Measurements from ENCODE around the gene JMJD4. TPM values are rescaled to one million over a fixed set of nuclear protein-coding genes. Genes with fewer than 3 reads are reported as not detected.
A peak's percentile ranks its signal among the peaks of the same experiment; 100 is the strongest.

The JMJD4 gene
- total and polyA plus RNA-seq, 9 of the 15 experiments (the other 6 are each of a cell fraction or from before 2014, with no cell fraction given), result 1.4 to 42.6 (median 29.2) TPM

- ATAC-seq (no peak), DNase-seq (ENCODE audit: extremely low read depth in 1 of 4, low spot score in 3 of 4) (no peak), FAIRE-seq (no peak)
- H3K27ac ChIP-seq (ENCODE audit: extremely low read depth, low read depth, low read length), result no peak overlapping the region
- H3K9me3 ChIP-seq (replicated peaks; ENCODE audit: control insufficient read depth, insufficient read depth, low read depth, low read length), result no peaks in the 10 kb centered on the region
- CTCF ChIA-PET (ENCODE audit: low intra/inter-chr PET ratio), result no interaction called here
- H3K27me3 ChIP-seq (ENCODE audit: control insufficient read depth in 2 of 2, insufficient read depth in 2 of 2, low read length in 2 of 2), result no peaks in the 10 kb centered on the region
- H3K9me1 ChIP-seq (ENCODE audit: control insufficient read depth, insufficient read depth, low read length), result peaks cover 10% of the 10 kb centered on the region
- POLR2A ChIA-PET, result interaction anchor here (0.6 kb wide), 1 partner anchor 136 kb away, joined by 3 read pairs; no protein-coding TSS in a partner anchor
- peaks cover 14% of the 10 kb centered on the region; the same call in 1 of the 2 replicates for H4K20me1 ChIP-seq (replicated peaks; ENCODE audit: control insufficient read depth, insufficient read depth, low read length)
- in situ Hi-C loops (cut with MboI) (loop anchor here (10.0 kb wide), 1 partner anchor 169 kb away; no protein-coding TSS in a partner anchor), intact Hi-C loops (cut with micrococcal nuclease) (no loop called here)
- peaks cover 5 to 20% of the 10 kb centered on the region in 2 experiments for H3K4me1 ChIP-seq (replicated peaks in 1 of 2; ENCODE audit: control insufficient read depth in 2 of 2, insufficient read depth in 2 of 2, low read length in 2 of 2)
- 91% methylated on average over 7 of the region's 8 CpGs for WGBS (ENCODE audit: insufficient coverage, low coverage, missing lambda C conversion rate)
- H3K4me2 ChIP-seq (ENCODE audit: insufficient read depth, low read length), result no peak overlapping the region
- H3K36me3 ChIP-seq (ENCODE audit: control insufficient read depth, insufficient read depth, low read length), result peaks cover 72% of the 10 kb centered on the region; the same call in 2 of the 3 replicates
- TF ChIP-seq CHCHD3 (CRISPR knock-in tag; IDR thresholded peaks at IDR 0.05) (no peak), MCM5 (IDR thresholded peaks at IDR 0.05; ENCODE audit: low read depth) (no peak), POLR2G (IDR thresholded peaks at IDR 0.05; ENCODE audit: low read depth, low read length) (0 out of 2 replicates have a peak, but pooled peaks have one; percentile 29), ETS2 (tag; IDR thresholded peaks at IDR 0.05; ENCODE audit: borderline replicate concordance, poor library complexity, severe bottlenecking) (no peak), SNAPC5 (CRISPR knock-in tag; IDR thresholded peaks at IDR 0.05) (no peak), GATAD2B (IDR thresholded peaks at IDR 0.05; ENCODE audit: borderline replicate concordance) (no peak)
- H3K4me3 ChIP-seq, result no peak overlapping the region
- H3K79me2 ChIP-seq (ENCODE audit: control insufficient read depth, insufficient read depth, low read length), result peaks cover 9% of the 10 kb centered on the region; the same call in 2 of the 3 replicates
- H2AFZ ChIP-seq (ENCODE audit: low read depth, low read length), result no peak overlapping the region
- no peak overlapping the region for H3K9ac ChIP-seq (ENCODE audit: insufficient read depth in 1 of 2, low read depth in 2 of 2, low read length in 2 of 2)
- BruUV-seq (replicated peaks), result no TSS peak
These were observed 30.3 kb upstream of the JMJD4 start for GRCh38 chr1:227765261-227766014.
